DMS79 (cell line): ENCODE data around the gene EN2.

ENCODE experiments used
- DNase-seq: peaks from one replicate; lab custom pipeline; 2025; lab: John Stamatoyannopoulos, UW

The EN2 gene

DNA sequence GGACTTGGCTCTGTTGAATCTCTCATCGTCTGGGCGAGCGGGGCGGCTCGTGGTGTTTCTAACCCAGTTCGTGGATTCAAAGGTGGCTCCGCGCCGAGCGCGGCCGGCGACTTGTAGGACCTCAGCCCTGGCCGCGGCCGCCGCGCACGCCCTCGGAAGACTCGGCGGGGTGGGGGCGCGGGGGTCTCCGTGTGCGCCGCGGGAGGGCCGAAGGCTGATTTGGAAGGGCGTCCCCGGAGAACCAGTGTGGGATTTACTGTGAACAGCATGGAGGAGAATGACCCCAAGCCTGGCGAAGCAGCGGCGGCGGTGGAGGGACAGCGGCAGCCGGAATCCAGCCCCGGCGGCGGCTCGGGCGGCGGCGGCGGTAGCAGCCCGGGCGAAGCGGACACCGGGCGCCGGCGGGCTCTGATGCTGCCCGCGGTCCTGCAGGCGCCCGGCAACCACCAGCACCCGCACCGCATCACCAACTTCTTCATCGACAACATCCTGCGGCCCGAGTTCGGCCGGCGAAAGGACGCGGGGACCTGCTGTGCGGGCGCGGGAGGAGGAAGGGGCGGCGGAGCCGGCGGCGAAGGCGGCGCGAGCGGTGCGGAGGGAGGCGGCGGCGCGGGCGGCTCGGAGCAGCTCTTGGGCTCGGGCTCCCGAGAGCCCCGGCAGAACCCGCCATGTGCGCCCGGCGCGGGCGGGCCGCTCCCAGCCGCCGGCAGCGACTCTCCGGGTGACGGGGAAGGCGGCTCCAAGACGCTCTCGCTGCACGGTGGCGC is at the start of gene EN2:
Gene EN2 (plus strand): TSS at position 19 of the 767 bp plus-strand sequence. CDS start 249 bp downstream, at position 268.
- DNase-seq = no peak

GRCh38 chr7:155408651-155409586 is 49.0 kb upstream of the EN2 start:
- peak; percentile 6 for DNase-seq

GRCh38 chr7:155409980-155410379 is 47.9 kb upstream of the EN2 start:
- peak; percentile 2 for DNase-seq

GRCh38 chr7:155410431-155410830 is 47.5 kb upstream of the EN2 start:
- no peak for DNase-seq

DNA sequence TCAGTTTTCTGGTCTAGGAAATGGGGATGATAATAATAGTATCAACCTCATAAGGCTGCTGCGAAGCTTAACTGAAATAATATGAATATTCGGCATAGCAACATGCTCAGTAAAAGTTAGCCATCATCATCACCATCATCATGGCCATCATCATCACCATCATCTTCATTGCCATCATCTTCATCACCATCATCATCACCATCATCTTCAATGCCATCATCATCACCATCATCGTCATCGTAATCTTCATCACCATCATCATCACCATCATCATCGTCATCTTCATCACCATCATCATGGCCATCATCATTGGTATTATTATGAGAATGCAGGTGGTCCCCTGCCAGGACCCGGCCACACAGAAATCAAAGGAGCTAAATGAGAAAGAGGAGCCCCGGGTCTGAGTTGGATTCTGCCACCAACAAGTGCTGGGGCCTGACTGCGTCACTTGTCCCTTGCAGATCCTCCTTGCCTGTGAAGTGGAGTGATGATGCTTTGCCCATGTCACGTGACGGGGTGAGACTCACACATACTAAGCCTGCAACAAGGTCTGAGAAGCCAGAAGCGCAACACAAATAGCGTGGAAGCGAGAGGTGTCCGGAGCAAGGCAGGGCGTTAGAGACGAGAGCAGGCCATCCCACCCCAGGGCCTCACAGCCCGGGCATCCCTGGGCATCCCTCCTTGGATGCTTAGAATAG is 46.1 kb upstream of the EN2 start:
- DNase-seq = no peak

- peak; percentile 17 for DNase-seq
Observed at GRCh38 chr7:155412416-155413253, 45.3 kb upstream of the EN2 start.

- DNase-seq = no peak
Observed at GRCh38 chr7:155414547-155415492, 43.1 kb upstream of the EN2 start.

- DNase-seq = no peak
Observed at GRCh38 chr7:155416646-155417380, 41.1 kb upstream of the EN2 start.

GRCh38 chr7:155418304-155418703 is 39.6 kb upstream of the EN2 start:
- no peak for DNase-seq

DNA sequence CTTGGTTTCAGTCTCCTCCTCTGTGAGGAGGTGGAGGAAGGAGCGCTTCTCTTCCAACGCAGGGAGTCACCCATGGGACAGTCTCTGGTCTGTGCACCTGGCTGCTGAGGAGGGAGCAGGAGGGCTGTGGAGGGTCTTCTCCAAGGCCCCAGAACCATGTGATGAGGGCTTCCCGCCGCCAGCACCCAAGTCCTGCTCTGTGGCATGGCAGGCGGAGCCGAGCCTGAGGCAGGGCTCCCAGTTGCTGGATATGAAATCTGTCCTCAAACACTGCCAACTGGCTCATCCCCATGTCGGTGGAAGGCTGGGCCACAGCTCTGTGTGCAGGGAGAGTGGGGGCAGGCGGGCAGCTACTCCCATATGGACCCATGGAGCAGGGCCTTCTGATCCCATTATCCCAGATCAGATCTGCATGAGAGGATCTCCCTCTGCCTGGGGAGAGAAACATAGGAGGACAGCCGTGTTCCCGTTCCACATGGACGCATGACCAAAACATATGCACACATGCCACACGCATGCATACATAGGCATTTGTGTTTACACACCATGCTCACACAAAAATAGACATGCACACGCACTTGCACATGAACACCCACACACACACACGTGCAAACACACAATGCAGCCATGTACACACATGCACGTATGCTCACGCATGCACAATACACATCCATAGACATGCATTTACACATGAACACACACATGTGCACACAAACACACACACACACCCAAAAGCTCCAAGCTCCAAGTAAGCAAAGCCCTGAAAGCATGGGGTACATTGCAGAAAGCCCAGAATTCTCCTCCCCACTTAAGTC is 38.8 kb upstream of the EN2 start:
- DNase-seq = no peak

GRCh38 chr7:155420116-155420515 is 37.8 kb upstream of the EN2 start:
- no peak for DNase-seq

- DNase-seq = no peak
Observed at GRCh38 chr7:155422151-155422550, 35.8 kb upstream of the EN2 start.

GRCh38 chr7:155422599-155423336 is 35.2 kb upstream of the EN2 start:
- DNase-seq = no peak

DNA sequence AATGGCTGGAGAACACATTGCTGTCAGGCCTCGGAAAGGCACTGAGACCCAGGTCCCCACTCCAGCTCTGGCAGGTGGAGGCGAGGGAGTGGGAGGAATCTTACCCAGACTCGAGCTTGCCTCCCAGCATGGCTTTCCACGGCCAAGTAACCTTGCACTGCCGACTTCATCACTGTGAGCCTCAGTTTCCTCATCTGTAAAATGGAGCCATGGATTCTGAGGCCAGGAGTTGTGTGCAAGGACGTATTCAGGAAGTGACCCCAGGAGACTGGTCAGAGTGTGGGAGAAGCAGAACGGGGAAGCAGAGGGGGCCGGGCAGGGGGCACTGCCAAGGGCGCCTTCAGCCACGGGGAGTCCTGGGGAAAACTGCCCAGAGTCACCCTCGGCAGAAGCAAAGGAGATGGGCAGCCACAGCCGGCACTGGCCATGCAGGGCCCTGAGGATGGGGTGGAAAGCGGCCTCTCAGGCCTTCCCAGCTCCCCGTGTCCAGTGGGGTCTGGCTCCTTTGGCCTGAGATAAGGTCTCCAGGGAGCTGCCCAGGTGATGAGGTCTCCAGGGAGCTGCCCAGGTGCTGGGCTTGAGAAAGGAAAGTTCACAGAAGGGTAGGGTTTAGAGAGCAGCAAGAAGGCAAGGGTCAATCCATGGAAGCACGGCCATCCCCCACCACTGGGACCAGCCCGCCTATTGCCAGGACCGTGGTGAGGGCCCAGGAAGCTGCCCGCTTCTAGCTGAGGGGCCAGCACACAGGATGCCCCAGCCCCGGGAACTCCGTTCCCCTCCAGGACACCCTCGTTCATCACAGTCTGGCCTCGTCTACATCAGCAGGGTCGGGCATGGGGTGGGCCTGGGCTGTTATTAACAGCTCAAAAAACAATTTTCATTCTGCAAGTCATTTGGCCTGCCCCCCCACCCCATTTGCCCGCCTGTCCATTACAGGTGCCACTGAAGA is 34.3 kb upstream of the EN2 start:
- no peak for DNase-seq

DNA sequence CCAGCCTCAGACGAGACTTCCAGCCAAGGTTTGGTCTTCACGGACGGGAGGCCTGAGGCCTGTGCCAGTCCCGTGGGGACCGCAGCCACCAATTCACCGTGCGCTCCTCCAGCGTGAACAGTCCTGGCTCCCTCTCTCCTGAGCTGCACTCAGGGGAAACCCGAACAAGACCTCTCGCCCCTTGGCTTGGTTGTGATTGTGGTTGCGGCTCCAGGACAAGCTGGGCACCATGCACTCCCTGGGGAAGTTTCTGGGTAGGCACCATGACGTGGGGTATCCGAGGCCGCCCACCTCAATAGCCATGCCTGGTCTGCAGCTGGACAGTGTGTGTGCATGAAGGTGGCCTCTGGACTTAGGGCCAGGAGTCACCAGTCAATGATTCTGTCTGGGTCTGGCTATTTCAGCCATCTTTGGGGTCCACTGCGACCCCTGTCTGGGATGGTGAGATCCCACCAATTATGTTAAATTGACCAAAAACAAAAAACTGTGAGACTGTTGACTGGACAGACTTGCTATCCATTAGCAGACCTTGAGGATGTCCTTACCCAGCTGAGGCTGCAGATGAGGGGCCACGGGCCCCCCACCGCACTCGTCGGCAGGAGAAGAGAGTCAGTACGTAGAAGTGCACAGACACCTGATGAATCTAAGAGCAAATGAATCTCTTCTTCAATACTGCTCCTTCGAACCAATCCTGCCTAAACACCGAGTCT is 33.5 kb upstream of the EN2 start:
- DNase-seq = no peak

- DNase-seq = no peak
Observed at GRCh38 chr7:155425011-155425340, 33.0 kb upstream of the EN2 start.
